GM10266 (cell line): ENCODE results near the gene SNRNP48.

Source experiments
- DNase-seq: peaks from one replicate; pipeline ENCODE4 v3.0.0; 2012; ENCODE audit errors: extremely low spot score
- CTCF ChIP-seq: IDR thresholded peaks from 2 replicates; pipeline ENCODE4 v1.5.1; 2012; ENCODE audit warnings: mild to moderate bottlenecking, low read depth; ENCODE audit not compliant: control insufficient read depth, insufficient read depth; ENCODE audit errors: missing control alignments

The SNRNP48 gene

GRCh38 chr6:7580927-7581618, 8.9 kb upstream of the SNRNP48 start:
- no peak for DNase-seq
- TF ChIP-seq CTCF: no peak

GRCh38 chr6:7585287-7585930, 4.6 kb upstream of the SNRNP48 start:
- DNase-seq: no peak
- TF ChIP-seq CTCF: no peak

GRCh38 chr6:7587631-7588100, 2.3 kb upstream of the SNRNP48 start:
- DNase-seq: no peak
- no peak for TF ChIP-seq CTCF

- TF ChIP-seq CTCF: no peak
- DNase-seq: no peak
Observed at GRCh38 chr6:7588506-7588905, 1.5 kb upstream of the SNRNP48 start.

- no peak for TF ChIP-seq CTCF
- DNase-seq: no peak
Observed at GRCh38 chr6:7589221-7589620, 777 bp upstream of the SNRNP48 start.

- TF ChIP-seq CTCF: no peak
- DNase-seq: no peak
Observed at GRCh38 chr6:7590918-7591302, 912 bp downstream of the SNRNP48 start.

- no peak for TF ChIP-seq CTCF
- no peak for DNase-seq
Observed at GRCh38 chr6:7591770-7592169, 1.8 kb downstream of the SNRNP48 start.
